ENCODE results near the gene NOG.

Gene NOG

DNA sequence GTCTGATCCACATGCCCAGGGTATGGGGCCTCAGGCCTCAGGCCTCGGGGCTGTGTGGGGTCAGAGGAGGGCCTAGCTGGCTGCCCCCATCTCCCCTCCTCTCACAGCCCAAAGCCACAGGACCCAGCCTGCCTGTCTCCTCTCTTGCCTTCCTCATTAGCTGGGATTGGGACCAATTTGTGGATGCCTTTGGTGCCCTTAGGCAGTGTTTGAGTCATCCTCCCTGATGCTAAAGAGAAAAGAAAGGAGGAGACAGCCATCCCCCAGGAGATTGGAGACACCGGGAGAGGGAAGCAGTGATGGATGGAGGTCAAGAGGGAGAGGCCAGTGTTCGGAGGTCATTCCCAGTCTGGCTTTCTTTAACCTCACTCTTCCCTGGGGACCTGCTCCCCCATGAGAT lies 23.3 kb upstream of the NOG start:
- H3K27ac ChIP-seq = no peak overlapping the region
- TF ChIP-seq, protein P1, sequence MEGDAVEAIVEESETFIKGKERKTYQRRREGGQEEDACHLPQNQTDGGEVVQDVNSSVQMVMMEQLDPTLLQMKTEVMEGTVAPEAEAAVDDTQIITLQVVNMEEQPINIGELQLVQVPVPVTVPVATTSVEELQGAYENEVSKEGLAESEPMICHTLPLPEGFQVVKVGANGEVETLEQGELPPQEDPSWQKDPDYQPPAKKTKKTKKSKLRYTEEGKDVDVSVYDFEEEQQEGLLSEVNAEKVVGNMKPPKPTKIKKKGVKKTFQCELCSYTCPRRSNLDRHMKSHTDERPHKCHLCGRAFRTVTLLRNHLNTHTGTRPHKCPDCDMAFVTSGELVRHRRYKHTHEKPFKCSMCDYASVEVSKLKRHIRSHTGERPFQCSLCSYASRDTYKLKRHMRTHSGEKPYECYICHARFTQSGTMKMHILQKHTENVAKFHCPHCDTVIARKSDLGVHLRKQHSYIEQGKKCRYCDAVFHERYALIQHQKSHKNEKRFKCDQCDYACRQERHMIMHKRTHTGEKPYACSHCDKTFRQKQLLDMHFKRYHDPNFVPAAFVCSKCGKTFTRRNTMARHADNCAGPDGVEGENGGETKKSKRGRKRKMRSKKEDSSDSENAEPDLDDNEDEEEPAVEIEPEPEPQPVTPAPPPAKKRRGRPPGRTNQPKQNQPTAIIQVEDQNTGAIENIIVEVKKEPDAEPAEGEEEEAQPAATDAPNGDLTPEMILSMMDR (IDR thresholded peaks at IDR 0.05) = no peak
- TF ChIP-seq ZFX (IDR thresholded peaks at IDR 0.05; ENCODE audit: borderline replicate concordance) = no peak

DNA sequence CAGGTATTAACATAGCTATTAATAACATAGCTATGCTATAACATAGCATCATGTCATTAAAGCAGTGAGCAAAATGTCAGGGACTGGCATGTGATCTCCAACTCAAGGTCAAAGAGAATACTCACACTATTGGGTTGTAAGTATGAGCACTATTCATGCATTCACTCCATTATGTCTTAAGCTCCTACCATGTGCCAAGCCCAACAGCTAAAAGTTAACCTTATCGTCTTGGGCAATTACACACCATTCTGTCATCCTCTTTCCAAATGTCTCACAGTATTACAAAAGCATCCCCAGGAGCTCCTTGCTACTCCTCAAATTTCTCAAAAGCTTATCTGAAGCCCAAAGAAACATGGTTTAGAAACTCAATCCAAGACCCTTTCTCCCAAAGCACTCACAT lies 22.0 kb upstream of the NOG start:
- H3K27ac ChIP-seq = no peak overlapping the region
- TF ChIP-seq, protein P1 (IDR thresholded peaks at IDR 0.05) = no peak
- TF ChIP-seq ZFX (IDR thresholded peaks at IDR 0.05; ENCODE audit: borderline replicate concordance) = no peak

DNA sequence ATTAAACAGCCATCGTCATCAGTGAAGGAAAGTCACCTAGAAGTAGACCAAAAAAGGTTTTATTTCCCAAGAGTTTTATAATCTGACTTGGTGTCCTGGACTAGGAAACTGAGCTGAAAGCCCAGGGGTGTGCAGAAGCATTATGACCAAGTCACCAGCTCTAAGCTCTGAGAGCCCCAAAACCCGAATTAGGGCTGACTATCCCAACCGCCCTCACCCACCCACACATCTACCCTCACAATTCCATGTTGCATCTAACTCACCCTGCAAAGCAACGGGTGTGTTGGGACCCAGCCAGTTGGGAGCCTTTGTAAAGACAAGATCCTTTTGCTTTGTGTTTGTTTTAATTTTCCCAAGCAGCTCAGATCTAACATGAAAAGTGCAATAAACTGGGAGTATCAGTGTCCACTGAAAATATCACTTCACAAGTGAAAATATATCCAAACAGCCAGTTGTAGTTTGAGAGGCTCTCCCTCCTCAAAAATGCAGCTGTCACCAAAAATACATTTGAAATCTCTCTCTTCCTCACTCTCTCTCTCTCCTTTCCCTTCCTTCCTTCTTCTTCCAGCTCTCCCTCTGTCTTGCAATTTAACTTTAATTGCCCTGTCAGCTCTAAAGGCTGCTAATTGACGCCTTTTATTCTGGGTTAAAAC lies 16.2 kb upstream of the NOG start:
- no peak overlapping the region for H3K27ac ChIP-seq
- no peak for TF ChIP-seq ZFX (IDR thresholded peaks at IDR 0.05; ENCODE audit: borderline replicate concordance)
- TF ChIP-seq, protein P1 (IDR thresholded peaks at IDR 0.05) = no peak

DNA sequence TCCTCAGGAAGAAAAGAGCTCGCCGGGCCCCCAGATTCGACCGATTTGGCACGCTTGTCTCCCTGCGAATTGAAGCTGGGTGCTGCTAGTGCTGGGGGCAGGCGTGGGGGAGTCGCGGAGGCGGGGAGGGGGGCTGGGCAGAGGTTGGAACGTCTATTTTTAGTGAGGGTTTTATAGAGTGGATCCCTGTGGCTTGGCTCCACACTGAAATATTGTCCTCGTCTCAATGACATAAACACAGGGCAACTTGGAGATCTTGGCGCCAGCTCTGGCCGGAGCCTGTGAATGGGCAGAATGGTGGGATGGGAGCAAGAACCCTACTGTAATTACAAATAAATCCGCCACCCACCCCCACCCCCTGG lies 15.7 kb upstream of the NOG start:
- TF ChIP-seq ZFX (IDR thresholded peaks at IDR 0.05; ENCODE audit: borderline replicate concordance) = no peak
- TF ChIP-seq, protein P1 (IDR thresholded peaks at IDR 0.05) = no peak
- H3K27ac ChIP-seq = no peak overlapping the region

DNA sequence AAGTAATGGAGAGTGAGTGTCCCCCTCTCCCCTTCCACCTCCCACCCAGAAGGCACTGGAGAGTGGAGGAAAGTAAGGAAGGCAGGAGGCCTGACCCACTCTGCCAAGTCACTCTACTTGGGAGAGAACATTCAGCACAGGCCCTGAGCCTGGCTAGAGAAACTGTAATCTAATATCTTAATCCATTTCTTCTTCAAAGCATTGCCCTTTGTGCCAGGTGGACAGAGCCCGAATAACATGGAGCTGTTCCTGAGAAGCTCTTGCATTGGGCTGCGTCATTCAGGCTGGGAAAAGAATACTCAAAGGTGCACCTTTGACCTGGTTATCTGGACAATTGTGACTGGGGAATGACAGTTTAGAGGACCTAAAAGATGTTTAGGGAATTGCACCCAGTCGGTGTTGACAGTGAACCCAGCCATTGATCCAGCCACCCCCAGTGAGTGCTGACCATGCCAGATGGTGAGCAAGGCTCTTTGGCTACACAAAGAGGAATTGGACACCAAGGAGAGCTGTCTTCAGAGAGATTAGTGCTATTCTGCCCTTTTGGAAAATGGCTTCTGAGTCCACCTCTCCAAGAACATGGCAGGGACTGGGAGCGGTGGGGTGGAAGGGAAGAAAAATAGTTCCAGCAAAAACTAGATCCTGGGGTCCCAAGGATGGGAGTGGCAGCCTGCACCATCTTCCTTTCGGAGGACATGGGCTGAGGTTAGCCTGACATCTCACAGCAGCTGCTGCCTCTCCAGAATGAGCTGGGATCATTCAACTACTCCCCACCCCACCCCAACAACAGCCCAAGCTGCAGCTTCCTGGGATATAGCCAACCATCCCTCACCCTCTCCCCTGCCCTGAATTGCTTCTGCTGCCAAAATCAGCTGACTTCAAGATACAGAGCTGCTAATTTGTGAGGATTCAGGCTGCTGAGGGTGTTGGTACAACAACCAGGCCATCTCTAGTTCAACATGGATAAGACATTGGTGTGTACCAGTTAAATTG lies 11.6 kb upstream of the NOG start:
- H3K27ac ChIP-seq = no peak overlapping the region
- TF ChIP-seq ZFX (IDR thresholded peaks at IDR 0.05; ENCODE audit: borderline replicate concordance) = no peak
- TF ChIP-seq, protein P1 (IDR thresholded peaks at IDR 0.05) = no peak

DNA sequence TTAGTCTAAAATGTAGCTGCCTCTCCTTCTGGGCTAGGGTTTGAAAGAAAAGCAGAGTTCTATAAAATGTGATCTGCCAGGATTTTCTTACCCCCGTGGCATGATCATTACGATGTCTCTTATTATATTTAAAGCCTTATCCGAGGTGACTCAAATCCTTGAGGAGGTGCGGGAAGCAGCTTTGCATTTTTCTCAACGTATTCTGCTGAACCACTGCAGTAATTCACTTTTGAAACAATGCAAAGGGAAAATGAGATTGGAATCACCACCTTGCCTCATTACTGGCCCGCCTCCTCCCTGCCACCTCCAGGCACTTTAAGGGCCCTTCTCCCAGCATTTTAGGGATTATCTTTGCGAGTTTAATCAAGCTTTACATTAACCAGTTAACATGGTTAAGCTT lies 9.7 kb upstream of the NOG start:
- no peak overlapping the region for H3K27ac ChIP-seq
- TF ChIP-seq, protein P1 (IDR thresholded peaks at IDR 0.05) = no peak
- no peak for TF ChIP-seq ZFX (IDR thresholded peaks at IDR 0.05; ENCODE audit: borderline replicate concordance)

DNA sequence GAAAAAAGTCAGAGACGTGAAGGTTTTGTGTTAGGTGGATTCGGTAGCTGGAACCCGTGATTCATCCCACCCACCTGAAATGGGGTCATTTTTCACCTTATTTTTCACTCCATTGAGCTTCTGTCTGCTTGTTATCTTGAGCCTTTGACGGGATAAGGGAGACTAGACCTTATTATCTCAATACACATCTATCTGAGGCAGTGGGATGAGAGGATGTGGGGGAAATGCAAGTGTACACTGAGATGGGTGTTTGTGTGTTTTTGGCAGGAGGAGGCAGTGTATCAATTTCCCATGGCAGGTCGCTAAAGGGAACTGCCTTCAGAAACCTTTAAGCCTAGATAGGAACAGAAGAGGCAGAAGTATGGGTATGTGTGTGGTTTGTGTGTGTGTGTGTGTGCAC lies 6.2 kb upstream of the NOG start:
- no peak for TF ChIP-seq ZFX (IDR thresholded peaks at IDR 0.05; ENCODE audit: borderline replicate concordance)
- TF ChIP-seq, protein P1 (IDR thresholded peaks at IDR 0.05) = no peak
- H3K27ac ChIP-seq = no peak overlapping the region

Measured in 22Rv1 (cell line).